SK-N-SH (cell line): Measurements from ENCODE around the gene IZUMO4. TPM values are rescaled to one million over a fixed set of nuclear protein-coding genes. Genes with fewer than 3 reads are reported as not detected.

ENCODE experiments used
- CTCF ChIA-PET: fragments of 300-600, 350-600 bp; formaldehyde crosslinking; extraction: SDS; loops from one replicate; lab custom pipeline; 2021; lab: Yijun Ruan, JAX
- POLR2A ChIA-PET: fragments of 350-600 bp; sonication (Branson Sonifier 250); formaldehyde crosslinking; extraction: SDS; loops from one replicate; lab custom pipeline; 2020; ENCODE audit warnings: antibody characterized with exemption, inconsistent platforms; lab: Yijun Ruan, JAX
- DNase-seq: peaks from one replicate; pipeline ENCODE4 v3.0.0; 2012
- H2AFZ ChIP-seq: fragments of 200-600 bp; sonication (generic); 2 replicates; pipeline ENCODE4 v1.8.1; 2016; ENCODE audit warnings: antibody characterized with exemption, mild to moderate bottlenecking, low read depth
- H3F3A ChIP-seq: fragments of 200-600 bp; sonication (generic); replicated peaks from 2 replicates; pipeline ENCODE3; 2016; ENCODE audit warnings: antibody characterized with exemption, mild to moderate bottlenecking; ENCODE audit not compliant: insufficient read depth
- H3K27ac ChIP-seq, 2 experiments: fragments of 200-500 bp in 1 of 2; fragments of 200-600 bp in 1 of 2; sonication (Bioruptor generic) in 1 of 2; sonication (generic), shearing (Covaris generic) in 1 of 2; 2 replicates each; pipeline versions ENCODE4 v1.5.1 to v1.6.1; 2014 to 2016; ENCODE audit warnings: low read depth in 2 of 2, inconsistent platforms in 1 of 2, low read length in 1 of 2, mild to moderate bottlenecking in 1 of 2, mixed read lengths in 1 of 2
- H3K27me3 ChIP-seq: fragments of 200-600 bp; sonication (generic), shearing (Covaris generic); 2 replicates; pipeline ENCODE4 v1.6.1; 2016; ENCODE audit warnings: mixed run types; ENCODE audit not compliant: insufficient read depth
- H3K36me3 ChIP-seq, 2 experiments: fragments of 200-500 bp in 1 of 2; fragments of 200-600 bp in 1 of 2; sonication (Bioruptor generic) in 1 of 2; sonication (generic) in 1 of 2; replicated peaks in 1 of 2; 2 replicates each; pipeline versions ENCODE3 to v1.5.1; 2014 to 2016; ENCODE audit warnings: low read length in 1 of 2, mild to moderate bottlenecking in 1 of 2; ENCODE audit not compliant: insufficient read depth in 2 of 2, control insufficient read depth in 1 of 2
- H3K4me1 ChIP-seq, 2 experiments: fragments of 200-500 bp in 1 of 2; fragments of 200-600 bp in 1 of 2; sonication (Bioruptor generic) in 1 of 2; sonication (generic), shearing (Covaris generic) in 1 of 2; 2 replicates each; pipeline versions ENCODE4 v1.5.1 to v1.6.1; 2014 to 2016; ENCODE audit warnings: low read depth in 1 of 2, low read length in 1 of 2, mixed run types in 1 of 2; ENCODE audit not compliant: insufficient read depth in 2 of 2, control insufficient read depth in 1 of 2
- H3K4me2 ChIP-seq: fragments of 200-600 bp; sonication (generic), shearing (Covaris generic); 2 replicates; pipeline ENCODE4 v1.6.1; 2017; ENCODE audit warnings: mixed run types
- H3K4me3 ChIP-seq, 2 experiments: fragments of 200-500 bp in 1 of 2; fragments of 200-600 bp in 1 of 2; sonication (Bioruptor generic) in 1 of 2; sonication (generic), shearing (Covaris generic) in 1 of 2; 2 replicates each; pipeline versions ENCODE4 v1.5.1 to v1.8.1; 2014 to 2016; ENCODE audit warnings: low read depth in 2 of 2, inconsistent platforms in 1 of 2, low read length in 1 of 2, mild to moderate bottlenecking in 1 of 2, mixed read lengths in 1 of 2, moderate library complexity in 1 of 2
- H3K79me2 ChIP-seq: fragments of 200-600 bp; sonication (generic); 2 replicates; pipeline ENCODE4 v1.8.1; 2017; ENCODE audit warnings: mild to moderate bottlenecking; ENCODE audit not compliant: insufficient read depth
- H3K9ac ChIP-seq: fragments of 200-600 bp; sonication (generic); 2 replicates; pipeline ENCODE4 v1.6.1; 2017; ENCODE audit warnings: mixed run types
- H3K9me2 ChIP-seq: fragments of 200-600 bp; sonication (generic); 2 replicates; pipeline ENCODE4 v1.6.1; 2017; ENCODE audit warnings: mixed run types
- H3K9me3 ChIP-seq: fragments of 200-600 bp; sonication (generic); 2 replicates; pipeline ENCODE4 v1.6.1; 2017; ENCODE audit warnings: mixed run types, mild to moderate bottlenecking, moderate library complexity
- H4K20me1 ChIP-seq: fragments of 200-600 bp; sonication (generic); 2 replicates; pipeline ENCODE4 v1.6.1; 2017; ENCODE audit warnings: mild to moderate bottlenecking, mixed run types; ENCODE audit not compliant: insufficient read depth
- CHD2 ChIP-seq: fragments of 150-350 bp; IDR thresholded peaks from 2 replicates; pipeline ENCODE4 v1.6.1; 2018; ENCODE audit warnings: low read length; ENCODE audit not compliant: partially characterized antibody
- FOXJ3 ChIP-seq: sonication (generic); formaldehyde crosslinking; IDR thresholded peaks from 2 replicates; pipeline ENCODE4 v1.5.1; 2020; ENCODE audit warnings: mild to moderate bottlenecking, missing genetic modification reagents
- MEF2A ChIP-seq: IDR thresholded peaks from 2 replicates; pipeline ENCODE4 v1.4.0; 2012; ENCODE audit warnings: low read depth, borderline replicate concordance
- POLR2AphosphoS5 ChIP-seq: IDR thresholded peaks from 2 replicates; pipeline ENCODE4 v1.6.1; 2012; ENCODE audit warnings: low read depth, low read length
- RAD21 ChIP-seq: IDR thresholded peaks from 2 replicates; pipeline ENCODE4 v1.6.1; 2012; ENCODE audit warnings: mild to moderate bottlenecking, low read length
- RCOR1 ChIP-seq: fragments of 150-350 bp; IDR thresholded peaks from 2 replicates; pipeline ENCODE4 v1.6.1; 2017; ENCODE audit warnings: antibody characterized with exemption, low read length
- SIN3A ChIP-seq: IDR thresholded peaks from 2 replicates; pipeline ENCODE4 v1.6.1; 2012; ENCODE audit warnings: low read depth, mild to moderate bottlenecking, low read length, moderate library complexity, borderline replicate concordance
- SMC3 ChIP-seq: IDR thresholded peaks from 2 replicates; pipeline ENCODE4 v1.6.1; 2012; ENCODE audit warnings: low read depth, low read length, improper control_type of control experiment
- TAF1 ChIP-seq: IDR thresholded peaks from 2 replicates; pipeline ENCODE4 v1.6.1; 2012; ENCODE audit warnings: low read depth, mild to moderate bottlenecking, low read length, moderate library complexity, borderline replicate concordance
- TCF12 ChIP-seq: IDR thresholded peaks from 2 replicates; pipeline ENCODE4 v1.4.0; 2012
- YY1 ChIP-seq: IDR thresholded peaks from 2 replicates; pipeline ENCODE4 v1.4.0; 2012; ENCODE audit warnings: low read depth, mild to moderate bottlenecking
- WGBS: methylation state at CpG from one replicate; pipeline ENCODE4 v1.1.6; 2017; ENCODE audit warnings: low lambda C conversion rate; 5-methylcytosine and 5-hydroxymethylcytosine counted together
- polyA plus RNA-seq, 3 experiments: library from polyadenylated mRNA; depleted of rRNA; stranded (reverse); fragments of >200 nt; gene quantifications; 2 replicates each; pipeline ENCODE4 v1.2.3, GENCODE V29; 2012
- TF ChIP-seq, protein P1 (sequence below): fragments of 150-350 bp; IDR thresholded peaks from 2 replicates; pipeline ENCODE4 v1.6.1; 2017; ENCODE audit warnings: antibody characterized with exemption, low read length, low read depth, borderline replicate concordance
- TF ChIP-seq, protein P2 (sequence below): IDR thresholded peaks from 2 replicates; pipeline ENCODE4 v1.4.0; 2012; ENCODE audit warnings: low read depth, borderline replicate concordance
- TF ChIP-seq, protein P3 (sequence below): fragments of 150-350 bp; IDR thresholded peaks from 2 replicates; pipeline ENCODE4 v1.6.1; 2016; ENCODE audit warnings: mild to moderate bottlenecking, low read depth, low read length
- TF ChIP-seq, protein P4 (sequence below): IDR thresholded peaks from 2 replicates; pipeline ENCODE4 v1.6.1; 2012; ENCODE audit warnings: mild to moderate bottlenecking, low read depth, low read length, moderate library complexity

IZUMO4 gene
- polyA plus RNA-seq, 1 of the 3 experiments (the other 2 are of a cell fraction), result 4.6 TPM

DNA sequence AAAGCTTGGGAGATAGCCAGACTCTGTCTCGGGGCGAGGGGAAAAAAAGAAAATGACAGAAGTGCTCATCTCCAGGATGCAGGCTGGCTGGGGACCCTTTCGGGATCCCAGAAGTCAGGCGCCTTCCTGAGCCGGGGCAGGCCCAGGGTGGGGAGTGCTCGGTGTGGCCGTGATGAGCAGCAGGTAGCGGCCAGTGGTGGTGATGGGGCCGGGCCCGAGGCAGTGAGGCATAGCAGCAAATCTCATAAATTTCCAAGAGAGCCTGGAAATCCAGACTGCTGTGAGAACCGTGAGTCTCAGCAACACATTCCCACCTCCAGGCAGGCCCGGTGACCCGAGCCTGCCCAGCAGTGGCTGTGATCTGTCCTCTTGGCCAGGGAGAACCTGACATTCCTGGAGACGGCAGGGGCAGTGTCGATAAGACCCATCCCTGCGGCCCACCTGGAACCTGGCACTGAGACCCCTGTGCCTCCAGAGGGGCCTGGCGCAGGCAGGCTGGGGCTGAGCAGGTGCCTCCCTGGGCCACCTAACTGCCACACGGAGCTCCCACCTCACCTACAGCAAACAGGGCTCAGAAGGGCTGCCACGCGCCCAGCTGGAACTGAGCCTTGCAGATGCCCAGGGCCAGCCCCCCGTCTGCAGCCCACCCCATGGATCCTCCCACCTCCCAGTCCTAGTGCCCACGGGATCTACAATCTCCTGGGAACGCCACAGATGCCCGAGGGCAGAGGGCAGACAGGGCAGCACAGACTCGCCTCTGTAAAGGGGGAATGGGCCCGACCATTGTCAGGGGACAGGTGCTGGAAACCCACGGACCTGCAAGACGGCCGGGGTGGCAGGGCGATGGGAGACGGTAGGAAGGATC, 23.4 kb downstream of the IZUMO4 start:
- H3K4me1 ChIP-seq, result no peaks in the 10 kb centered on the region
- TF ChIP-seq RAD21 (no peak), SIN3A (no peak), SMC3 (no peak), FOXJ3 (CRISPR knock-in tag) (no peak), TCF12 (no peak), YY1 (no peak), MEF2A (no peak), TAF1 (no peak)
- TF ChIP-seq, protein P1, sequence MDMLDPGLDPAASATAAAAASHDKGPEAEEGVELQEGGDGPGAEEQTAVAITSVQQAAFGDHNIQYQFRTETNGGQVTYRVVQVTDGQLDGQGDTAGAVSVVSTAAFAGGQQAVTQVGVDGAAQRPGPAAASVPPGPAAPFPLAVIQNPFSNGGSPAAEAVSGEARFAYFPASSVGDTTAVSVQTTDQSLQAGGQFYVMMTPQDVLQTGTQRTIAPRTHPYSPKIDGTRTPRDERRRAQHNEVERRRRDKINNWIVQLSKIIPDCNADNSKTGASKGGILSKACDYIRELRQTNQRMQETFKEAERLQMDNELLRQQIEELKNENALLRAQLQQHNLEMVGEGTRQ, result no peak
- TF ChIP-seq, protein P2, sequence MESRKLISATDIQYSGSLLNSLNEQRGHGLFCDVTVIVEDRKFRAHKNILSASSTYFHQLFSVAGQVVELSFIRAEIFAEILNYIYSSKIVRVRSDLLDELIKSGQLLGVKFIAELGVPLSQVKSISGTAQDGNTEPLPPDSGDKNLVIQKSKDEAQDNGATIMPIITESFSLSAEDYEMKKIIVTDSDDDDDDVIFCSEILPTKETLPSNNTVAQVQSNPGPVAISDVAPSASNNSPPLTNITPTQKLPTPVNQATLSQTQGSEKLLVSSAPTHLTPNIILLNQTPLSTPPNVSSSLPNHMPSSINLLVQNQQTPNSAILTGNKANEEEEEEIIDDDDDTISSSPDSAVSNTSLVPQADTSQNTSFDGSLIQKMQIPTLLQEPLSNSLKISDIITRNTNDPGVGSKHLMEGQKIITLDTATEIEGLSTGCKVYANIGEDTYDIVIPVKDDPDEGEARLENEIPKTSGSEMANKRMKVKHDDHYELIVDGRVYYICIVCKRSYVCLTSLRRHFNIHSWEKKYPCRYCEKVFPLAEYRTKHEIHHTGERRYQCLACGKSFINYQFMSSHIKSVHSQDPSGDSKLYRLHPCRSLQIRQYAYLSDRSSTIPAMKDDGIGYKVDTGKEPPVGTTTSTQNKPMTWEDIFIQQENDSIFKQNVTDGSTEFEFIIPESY, result no peak
- TF ChIP-seq, protein P3, sequence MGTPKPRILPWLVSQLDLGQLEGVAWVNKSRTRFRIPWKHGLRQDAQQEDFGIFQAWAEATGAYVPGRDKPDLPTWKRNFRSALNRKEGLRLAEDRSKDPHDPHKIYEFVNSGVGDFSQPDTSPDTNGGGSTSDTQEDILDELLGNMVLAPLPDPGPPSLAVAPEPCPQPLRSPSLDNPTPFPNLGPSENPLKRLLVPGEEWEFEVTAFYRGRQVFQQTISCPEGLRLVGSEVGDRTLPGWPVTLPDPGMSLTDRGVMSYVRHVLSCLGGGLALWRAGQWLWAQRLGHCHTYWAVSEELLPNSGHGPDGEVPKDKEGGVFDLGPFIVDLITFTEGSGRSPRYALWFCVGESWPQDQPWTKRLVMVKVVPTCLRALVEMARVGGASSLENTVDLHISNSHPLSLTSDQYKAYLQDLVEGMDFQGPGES, result no peak
- TF ChIP-seq, all 33 proteins: peak for 0
- H3K79me2 ChIP-seq, result peaks cover 10% of the 10 kb centered on the region; the same call in 1 of the 2 replicates
- H3K9me2 ChIP-seq, result no peaks in the 10 kb centered on the region
- WGBS, result 89% methylated on average over 14 of the region's 31 CpGs
- H3K9me3 ChIP-seq, result no peaks in the 10 kb centered on the region
- H3K27ac ChIP-seq, result no peak overlapping the region
- H3K4me2 ChIP-seq, result no peak overlapping the region
- H3K27me3 ChIP-seq, result no peaks in the 10 kb centered on the region
- no peak overlapping the region for H3K9ac ChIP-seq
- no peak for DNase-seq
- H4K20me1 ChIP-seq, result peaks cover 34% of the 10 kb centered on the region
- peaks cover 18 to 86% of the 10 kb centered on the region in 2 experiments for H3K36me3 ChIP-seq
- H3K4me3 ChIP-seq, result no peak overlapping the region
- H3F3A ChIP-seq, result no peaks in the 10 kb centered on the region
- POLR2A ChIA-PET, result no interaction called here
- CTCF ChIA-PET, result interaction anchor here (0.6 to 1.0 kb wide), 2 partner anchors 9 to 121 kb away, joined by 3 read pairs; no protein-coding TSS in a partner anchor
- H2AFZ ChIP-seq, result no peak overlapping the region

DNA sequence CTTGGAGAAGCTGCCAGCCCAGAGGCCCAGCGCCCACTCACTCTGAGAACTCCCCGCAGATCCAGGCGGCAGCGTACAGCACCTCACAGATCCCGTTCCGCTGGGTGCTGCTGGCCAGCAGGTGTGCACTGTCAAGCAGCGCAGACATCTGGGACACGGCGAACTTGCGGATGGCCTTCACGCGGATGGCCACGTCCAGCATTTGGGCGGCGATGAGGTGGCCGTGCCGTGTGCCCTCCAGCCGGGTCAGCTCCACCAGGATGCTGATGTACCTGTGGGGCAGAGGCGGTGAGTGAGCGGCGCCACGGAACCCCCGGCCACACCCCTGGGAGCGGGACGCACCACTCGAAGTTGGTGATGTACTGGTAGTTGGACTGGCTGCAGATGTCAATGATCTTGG, 24.1 kb downstream of the IZUMO4 start:
- no peak overlapping the region for H3K27ac ChIP-seq
- CTCF ChIA-PET, result interaction anchor here (0.6 to 1.0 kb wide), 2 partner anchors 9 to 121 kb away, joined by 3 read pairs; no protein-coding TSS in a partner anchor
- DNase-seq, result no peak
- H3K9me2 ChIP-seq, result no peaks in the 10 kb centered on the region
- peaks cover 12% of the 10 kb centered on the region; the same call in 1 of the 2 replicates for H3K79me2 ChIP-seq
- H3K4me3 ChIP-seq, result no peak overlapping the region
- no peaks in the 10 kb centered on the region for H3K9me3 ChIP-seq
- H3K4me2 ChIP-seq, result no peak overlapping the region
- H3K4me1 ChIP-seq, result no peaks in the 10 kb centered on the region
- H2AFZ ChIP-seq, result no peak overlapping the region
- H4K20me1 ChIP-seq, result peaks cover 39% of the 10 kb centered on the region
- no peaks in the 10 kb centered on the region for H3F3A ChIP-seq
- peaks cover 18 to 83% of the 10 kb centered on the region in 2 experiments for H3K36me3 ChIP-seq
- H3K9ac ChIP-seq, result no peak overlapping the region
- POLR2A ChIA-PET, result interaction anchor here (0.6 kb wide), 1 partner anchor 35 kb away, joined by 3 read pairs; no protein-coding TSS in a partner anchor
- no peaks in the 10 kb centered on the region for H3K27me3 ChIP-seq
- WGBS, result 94% methylated on average over 21 of the region's 26 CpGs
- TF ChIP-seq, protein P4, sequence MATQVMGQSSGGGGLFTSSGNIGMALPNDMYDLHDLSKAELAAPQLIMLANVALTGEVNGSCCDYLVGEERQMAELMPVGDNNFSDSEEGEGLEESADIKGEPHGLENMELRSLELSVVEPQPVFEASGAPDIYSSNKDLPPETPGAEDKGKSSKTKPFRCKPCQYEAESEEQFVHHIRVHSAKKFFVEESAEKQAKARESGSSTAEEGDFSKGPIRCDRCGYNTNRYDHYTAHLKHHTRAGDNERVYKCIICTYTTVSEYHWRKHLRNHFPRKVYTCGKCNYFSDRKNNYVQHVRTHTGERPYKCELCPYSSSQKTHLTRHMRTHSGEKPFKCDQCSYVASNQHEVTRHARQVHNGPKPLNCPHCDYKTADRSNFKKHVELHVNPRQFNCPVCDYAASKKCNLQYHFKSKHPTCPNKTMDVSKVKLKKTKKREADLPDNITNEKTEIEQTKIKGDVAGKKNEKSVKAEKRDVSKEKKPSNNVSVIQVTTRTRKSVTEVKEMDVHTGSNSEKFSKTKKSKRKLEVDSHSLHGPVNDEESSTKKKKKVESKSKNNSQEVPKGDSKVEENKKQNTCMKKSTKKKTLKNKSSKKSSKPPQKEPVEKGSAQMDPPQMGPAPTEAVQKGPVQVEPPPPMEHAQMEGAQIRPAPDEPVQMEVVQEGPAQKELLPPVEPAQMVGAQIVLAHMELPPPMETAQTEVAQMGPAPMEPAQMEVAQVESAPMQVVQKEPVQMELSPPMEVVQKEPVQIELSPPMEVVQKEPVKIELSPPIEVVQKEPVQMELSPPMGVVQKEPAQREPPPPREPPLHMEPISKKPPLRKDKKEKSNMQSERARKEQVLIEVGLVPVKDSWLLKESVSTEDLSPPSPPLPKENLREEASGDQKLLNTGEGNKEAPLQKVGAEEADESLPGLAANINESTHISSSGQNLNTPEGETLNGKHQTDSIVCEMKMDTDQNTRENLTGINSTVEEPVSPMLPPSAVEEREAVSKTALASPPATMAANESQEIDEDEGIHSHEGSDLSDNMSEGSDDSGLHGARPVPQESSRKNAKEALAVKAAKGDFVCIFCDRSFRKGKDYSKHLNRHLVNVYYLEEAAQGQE, result no peak
- TF ChIP-seq SMC3, result no peak
- no peak for TF ChIP-seq RCOR1
- TF ChIP-seq TAF1, result no peak
- TF ChIP-seq CHD2, result no peak
- TF ChIP-seq POLR2AphosphoS5, result no peak
- TF ChIP-seq, protein P2, result no peak
